GM19238 (cell line): ENCODE measurements around the gene TNFRSF11A.

ENCODE experiments used
- DNase-seq: peaks from one replicate; pipeline ENCODE4 v3.0.0; 2011; ENCODE audit warnings: low spot score; ENCODE audit not compliant: insufficient read length

TNFRSF11A gene

GRCh38 chr18:62324917-62325805 is at the start of gene TNFRSF11A:
Gene TNFRSF11A, plus strand, starts transcription at chr18:62325310. Its CDS starts 43 bp downstream, at chr18:62325353.
- peak; percentile 77 for DNase-seq

- DNase-seq = no peak
These were observed 48.1 kb upstream of the TNFRSF11A start for GRCh38 chr18:62277045-62277444.

- no peak for DNase-seq
These were observed 45.5 kb upstream of the TNFRSF11A start for GRCh38 chr18:62279561-62279960.

- no peak for DNase-seq
These were observed 45.1 kb upstream of the TNFRSF11A start for GRCh38 chr18:62280058-62280457.

- DNase-seq = no peak
These were observed 44.3 kb upstream of the TNFRSF11A start for GRCh38 chr18:62280786-62281185.

- no peak for DNase-seq
These were observed 43.4 kb upstream of the TNFRSF11A start for GRCh38 chr18:62281684-62282083.

GRCh38 chr18:62282188-62282629 is 42.9 kb upstream of the TNFRSF11A start:
- no peak for DNase-seq

- DNase-seq = no peak
These were observed 40.5 kb upstream of the TNFRSF11A start for GRCh38 chr18:62284637-62285036.

- DNase-seq = no peak
These were observed 39.8 kb upstream of the TNFRSF11A start for GRCh38 chr18:62285281-62285680.

GRCh38 chr18:62287781-62288664 is 37.1 kb upstream of the TNFRSF11A start:
- DNase-seq = no peak

GRCh38 chr18:62288665-62289008 is 36.5 kb upstream of the TNFRSF11A start:
- DNase-seq = no peak

GRCh38 chr18:62289047-62289446 is 36.1 kb upstream of the TNFRSF11A start:
- DNase-seq = no peak

- no peak for DNase-seq
These were observed 31.0 kb upstream of the TNFRSF11A start for GRCh38 chr18:62294073-62294472.

GRCh38 chr18:62300359-62300963 is 24.6 kb upstream of the TNFRSF11A start:
- no peak for DNase-seq

GRCh38 chr18:62301322-62301721 is 23.8 kb upstream of the TNFRSF11A start:
- no peak for DNase-seq

GRCh38 chr18:62312851-62313250 is 12.3 kb upstream of the TNFRSF11A start:
- no peak for DNase-seq

GRCh38 chr18:62318228-62319180 is 6.6 kb upstream of the TNFRSF11A start:
- no peak for DNase-seq

GRCh38 chr18:62321201-62321600 is 3.9 kb upstream of the TNFRSF11A start:
- DNase-seq = no peak

- DNase-seq = no peak
These were observed 1.5 kb upstream of the TNFRSF11A start for GRCh38 chr18:62323483-62324180.
